Dermis microvascular lymphatic vessel endothelial cell (primary cell): ENCODE measurements around the gene FSTL4. TPM values are rescaled to one million over a fixed set of nuclear protein-coding genes. Genes with fewer than 3 reads are reported as not detected.
A peak's percentile ranks its signal among the peaks of the same experiment; 100 is the strongest.

Experiments
- DNase-seq, 2 donors: peaks; one replicate each; pipeline versions ENCODE4 v3.0.0 to v3.0.0-alpha.2; 2010; ENCODE audit warnings: low read depth in 2 of 2
- total RNA-seq: library from RNA; depleted of rRNA; stranded (reverse); fragments of >200 nt; gene quantifications from 2 replicates; pipeline ENCODE4 v1.2.1, GENCODE V29; 2014

The FSTL4 gene
- under 0.01 and 0.25 TPM in 2 replicates for total RNA-seq

DNA sequence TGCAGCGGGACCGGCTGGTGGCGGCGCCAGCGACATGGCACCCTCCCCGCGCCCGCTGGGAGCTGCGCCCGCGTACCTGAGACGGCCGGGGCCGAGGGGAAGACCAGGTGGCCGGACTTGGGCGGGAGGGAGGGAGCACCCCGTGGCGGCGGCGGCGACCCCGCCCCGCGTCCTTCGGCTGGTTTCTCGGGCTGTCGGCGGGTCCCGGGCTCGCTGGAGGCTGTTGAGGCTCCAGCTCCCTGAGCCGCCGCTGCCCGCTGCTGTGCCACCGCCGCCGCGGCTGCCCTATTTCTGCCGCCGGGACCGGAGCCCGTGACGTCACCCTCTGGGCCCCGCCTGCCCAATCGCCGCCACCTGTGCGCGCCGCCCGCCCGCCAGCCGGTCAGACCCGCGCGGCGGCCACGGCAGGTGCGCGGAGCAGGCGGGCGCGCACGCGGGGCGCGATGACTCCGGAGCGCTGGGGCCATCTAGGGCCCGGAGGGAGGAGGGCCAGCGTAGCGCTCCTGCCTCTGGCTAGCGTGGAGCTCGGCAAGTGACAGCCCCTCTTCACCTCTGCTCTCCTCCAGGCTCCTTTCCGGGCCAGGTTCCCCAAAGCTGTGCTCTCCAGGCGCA lies at the start of gene FSTL4:
Gene FSTL4, minus strand, starts transcription at position 293 of the 612 bp plus-strand sequence.
- DNase-seq: peak in 1 of 2 donors; percentile 7

DNA sequence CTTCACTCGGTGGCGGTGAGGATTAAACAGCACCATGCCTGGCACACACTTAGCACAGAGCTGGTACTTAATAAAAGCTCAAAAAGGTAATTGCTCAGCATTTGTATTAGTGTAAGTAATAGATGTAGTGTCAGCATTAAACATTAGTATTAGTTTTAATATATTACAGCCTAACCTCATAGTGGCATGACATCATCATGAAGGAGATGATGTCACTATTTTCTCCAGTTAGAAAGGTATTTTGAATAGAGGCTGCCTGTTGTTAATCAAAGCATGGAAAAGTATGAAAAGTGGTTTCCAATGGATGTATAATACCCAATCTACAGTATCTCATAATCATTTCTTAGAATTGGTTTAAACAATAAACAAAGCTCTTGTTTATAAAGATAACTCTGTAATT lies 49.0 kb upstream of the FSTL4 start:
- no peak for DNase-seq

DNA sequence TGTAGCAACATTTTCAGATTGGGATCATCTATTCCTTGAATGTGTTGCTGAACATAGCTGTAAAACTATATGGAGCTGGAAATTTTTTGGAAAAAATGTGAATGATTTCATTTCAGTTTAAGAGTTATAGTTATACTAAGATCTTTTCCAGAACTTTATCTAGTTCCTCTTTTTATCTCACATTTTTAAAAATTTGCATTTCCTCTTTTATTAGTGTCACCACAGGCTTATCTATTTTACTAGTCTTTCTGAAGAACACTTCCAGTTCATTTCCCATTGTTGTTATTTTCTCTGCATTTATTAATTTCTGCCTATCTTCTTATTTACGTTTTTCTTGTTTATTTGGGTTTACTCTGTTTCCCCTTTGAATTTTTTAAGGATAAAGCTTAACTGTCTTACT lies 46.0 kb upstream of the FSTL4 start:
- DNase-seq: no peak

DNA sequence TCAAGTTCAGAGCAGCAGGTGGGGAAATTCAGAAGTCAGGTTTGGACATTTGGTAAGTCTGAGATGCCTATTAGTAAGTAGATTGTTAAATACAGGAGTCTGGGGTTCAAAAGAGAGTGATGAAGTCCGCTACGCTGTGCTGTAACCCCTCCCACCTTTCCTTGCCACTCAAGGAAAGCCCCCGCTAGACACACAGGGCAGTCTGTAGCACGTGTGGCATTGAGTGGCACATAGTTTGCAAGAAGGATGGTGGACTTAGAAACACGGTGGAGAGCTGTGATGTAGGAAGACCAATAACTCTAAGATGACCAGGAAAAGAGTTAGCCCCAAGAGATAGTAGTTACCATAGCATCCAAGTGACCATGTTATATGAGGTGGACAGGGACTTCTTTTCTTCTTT lies 44.7 kb upstream of the FSTL4 start:
- DNase-seq: no peak

DNA sequence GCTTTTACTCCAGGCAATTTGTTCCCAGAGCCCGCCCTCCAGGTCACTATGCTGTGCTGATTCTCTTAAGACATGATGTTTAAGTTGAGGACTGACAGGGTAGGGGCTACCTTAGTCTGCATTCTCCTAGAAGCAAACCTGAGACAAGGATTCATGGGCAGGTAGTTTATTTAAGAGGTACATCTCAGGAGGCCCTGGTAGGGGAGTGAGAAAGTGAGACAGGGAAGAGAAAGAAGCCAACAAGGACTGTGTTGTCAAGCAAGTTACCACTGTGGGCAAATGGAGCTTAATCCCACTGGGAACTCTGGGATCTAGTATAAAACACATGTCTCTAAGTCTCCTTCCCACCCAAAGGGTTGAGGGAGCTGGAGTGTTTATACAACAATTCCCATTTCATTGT lies 43.6 kb upstream of the FSTL4 start:
- DNase-seq: no peak

DNA sequence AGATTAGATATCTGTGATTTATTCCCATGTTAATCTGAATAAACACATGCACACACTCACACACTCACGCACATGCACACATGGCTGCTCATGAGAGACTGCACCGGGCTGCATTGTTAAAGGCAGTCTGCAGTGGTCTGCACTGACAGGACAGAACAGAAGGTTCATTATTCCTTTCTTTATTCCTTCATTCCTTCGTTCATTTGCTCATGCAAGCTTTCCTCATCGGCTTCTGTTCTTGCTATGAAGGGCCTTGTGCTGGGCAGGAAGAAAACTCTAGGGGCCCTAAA lies 41.4 kb upstream of the FSTL4 start:
- no peak for DNase-seq

DNA sequence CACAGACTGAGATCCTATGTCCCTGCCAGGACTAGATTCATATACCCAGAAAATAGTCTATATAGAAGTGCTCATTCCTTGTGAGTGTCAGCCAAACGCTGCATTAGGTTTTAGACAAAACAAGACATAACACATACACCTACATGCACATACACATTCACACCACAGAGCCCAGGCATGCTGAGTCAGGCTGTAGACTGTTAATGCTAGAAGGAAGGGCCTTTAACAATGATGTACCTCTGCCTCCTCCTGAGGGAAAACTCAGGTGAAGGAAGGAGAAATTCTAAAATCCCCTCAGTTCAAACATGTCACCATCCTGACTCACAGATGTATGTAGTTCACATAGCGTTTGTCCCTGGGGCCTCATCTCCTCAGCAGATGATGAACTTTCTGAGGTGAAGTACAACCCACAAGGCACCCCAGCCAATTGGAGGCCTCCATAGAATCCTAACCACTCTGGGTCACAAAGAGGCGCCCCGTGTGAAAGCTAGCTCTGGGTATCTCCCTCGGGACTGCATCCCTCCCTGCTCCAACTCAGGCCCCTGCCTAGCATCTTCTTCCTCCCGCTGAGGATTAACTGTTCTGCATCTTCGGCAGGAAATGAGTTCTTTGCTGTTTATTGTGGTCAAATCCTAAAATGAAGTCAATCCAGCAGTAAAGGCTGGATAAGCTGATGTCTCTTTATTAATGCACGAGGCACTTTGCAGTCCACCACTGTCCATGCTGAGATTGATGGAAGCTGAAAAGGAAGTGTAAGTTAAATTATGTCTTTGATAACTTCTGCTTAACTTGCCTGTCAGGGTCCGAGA lies 40.8 kb upstream of the FSTL4 start:
- no peak for DNase-seq

DNA sequence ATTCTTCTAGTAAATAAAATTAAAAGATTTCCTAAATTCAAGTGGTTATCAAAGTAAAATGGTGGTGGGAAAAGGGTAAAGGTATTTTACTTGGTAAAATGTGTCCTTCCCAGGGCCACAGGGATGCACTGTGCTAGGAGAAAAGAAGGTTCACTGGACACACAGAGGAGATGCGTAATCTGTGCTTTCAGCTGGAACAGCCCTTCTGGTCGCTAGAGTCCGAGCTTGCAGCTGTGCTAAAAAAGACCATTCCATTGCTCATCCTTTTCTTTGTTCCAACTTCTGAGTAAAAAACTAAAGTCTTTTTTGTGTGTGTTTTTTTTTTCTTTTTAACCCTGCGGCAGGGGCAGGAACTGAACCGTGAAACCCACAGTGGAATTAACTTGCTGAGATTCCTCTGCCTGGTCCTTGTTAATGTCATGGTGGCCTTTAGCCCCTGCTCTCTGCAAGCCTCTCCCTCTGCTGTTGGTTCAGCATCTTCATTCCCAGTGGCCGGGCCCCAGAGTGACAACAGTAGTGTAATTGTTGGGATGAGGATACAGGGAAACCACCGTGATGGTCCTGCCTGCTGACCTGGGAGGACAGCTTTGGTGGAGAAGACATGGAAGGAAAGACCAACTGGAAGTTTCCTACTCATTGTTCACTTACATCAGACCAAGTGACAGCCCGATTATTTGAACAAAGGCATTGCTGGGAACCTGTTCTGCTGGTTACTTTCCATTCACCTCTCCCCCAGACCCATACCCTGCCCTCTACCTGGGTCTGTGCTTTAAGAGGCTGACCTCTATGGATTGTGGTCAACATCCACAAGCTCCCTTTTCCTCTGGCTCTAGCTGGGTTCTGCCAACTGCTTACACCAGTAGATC lies 31.9 kb upstream of the FSTL4 start:
- DNase-seq: no peak

DNA sequence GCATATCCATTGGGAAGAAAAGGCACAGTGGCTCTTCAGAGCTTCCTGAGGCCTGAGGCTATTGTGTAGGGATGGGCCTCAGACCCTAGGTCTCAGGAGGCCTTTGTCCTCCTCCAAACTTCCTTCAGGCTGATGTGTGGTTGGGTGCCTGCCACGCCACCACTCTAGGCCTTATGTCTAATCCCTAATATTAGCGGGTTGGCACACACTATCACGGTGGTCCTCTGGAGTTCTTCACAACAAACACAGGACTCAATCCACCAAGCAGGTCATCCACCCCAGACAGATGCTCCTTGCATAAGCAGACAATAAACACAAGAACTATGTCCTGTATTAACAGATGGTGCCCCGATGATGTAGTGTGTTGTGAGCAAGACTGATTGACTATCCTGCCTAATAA lies 31.0 kb upstream of the FSTL4 start:
- no peak for DNase-seq

DNA sequence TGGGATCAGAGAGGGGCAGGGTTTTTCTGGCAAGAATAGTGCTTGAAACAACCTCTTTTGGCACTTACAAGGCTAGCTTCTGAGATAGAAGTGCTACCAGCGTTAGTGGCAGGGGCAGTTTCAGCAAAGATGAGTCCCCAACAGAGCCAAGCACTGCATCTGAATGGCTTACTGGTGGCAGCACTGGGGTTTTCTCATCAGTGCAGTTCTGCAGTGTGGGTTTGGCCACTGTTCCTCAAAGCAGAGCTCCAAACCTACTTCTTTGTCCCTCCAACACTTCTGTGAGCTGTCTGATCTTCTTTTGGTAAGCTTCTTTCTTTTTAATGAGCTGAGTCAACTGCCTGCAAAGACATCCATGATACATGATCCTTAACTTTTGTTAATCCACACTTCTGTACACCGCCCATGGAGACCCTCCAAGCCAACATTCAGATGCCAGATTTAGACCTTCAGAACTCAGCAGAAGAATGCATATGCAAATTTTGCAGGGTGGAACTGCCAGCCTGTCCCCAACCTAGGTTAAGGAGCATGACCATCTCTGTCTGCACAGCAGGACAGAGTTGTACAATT lies 29.9 kb upstream of the FSTL4 start:
- DNase-seq: no peak

DNA sequence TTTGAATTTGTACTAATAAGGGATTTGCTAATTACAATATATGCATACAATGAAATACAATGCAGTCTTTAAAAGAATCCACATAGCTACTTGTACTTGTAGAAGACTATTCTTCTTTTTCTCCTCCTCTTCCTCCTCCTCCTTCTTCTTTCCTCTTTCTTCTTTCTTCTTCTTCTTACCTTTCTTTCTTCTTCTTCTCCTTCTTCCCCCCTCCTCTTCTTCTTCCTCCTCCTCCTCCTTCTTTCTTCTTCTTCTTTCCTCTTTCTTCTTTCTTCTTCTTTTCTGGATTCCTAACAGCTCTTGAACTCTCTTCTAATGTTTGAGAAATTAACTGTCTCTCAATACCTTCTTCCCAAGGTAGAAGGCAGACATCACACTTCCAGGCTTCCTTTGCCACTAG lies 29.3 kb upstream of the FSTL4 start:
- DNase-seq: no peak

DNA sequence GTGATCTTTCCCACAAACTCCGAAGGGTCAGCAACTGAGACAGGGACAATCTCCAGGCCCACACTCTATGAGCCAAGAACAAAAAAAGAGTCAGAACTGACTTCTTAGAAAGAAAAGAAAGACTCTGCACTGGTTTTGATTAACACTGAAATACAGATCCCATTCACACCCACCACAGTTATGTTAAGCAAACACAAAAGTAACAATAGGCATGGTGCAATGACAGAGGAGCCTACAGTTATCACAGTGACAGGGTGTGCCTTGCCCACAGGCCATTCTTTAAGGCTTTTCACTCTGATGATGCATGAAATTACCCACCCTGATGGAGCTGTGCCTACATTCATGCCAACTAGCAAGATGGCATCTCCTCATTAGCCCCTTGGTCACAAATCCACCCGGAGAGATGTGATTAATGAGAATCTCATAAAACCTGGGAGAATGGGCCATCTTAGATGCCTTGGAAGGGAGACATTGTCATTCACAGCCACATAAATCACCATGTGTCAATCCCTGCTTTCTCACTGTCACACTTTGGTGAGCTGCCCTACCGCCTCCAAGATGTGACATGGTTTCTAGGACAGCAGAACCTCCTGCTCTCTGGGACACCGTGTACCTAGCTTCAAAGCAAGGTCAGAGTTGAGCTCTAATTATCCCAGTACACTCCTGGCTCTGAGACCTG lies 27.6 kb upstream of the FSTL4 start:
- no peak for DNase-seq

DNA sequence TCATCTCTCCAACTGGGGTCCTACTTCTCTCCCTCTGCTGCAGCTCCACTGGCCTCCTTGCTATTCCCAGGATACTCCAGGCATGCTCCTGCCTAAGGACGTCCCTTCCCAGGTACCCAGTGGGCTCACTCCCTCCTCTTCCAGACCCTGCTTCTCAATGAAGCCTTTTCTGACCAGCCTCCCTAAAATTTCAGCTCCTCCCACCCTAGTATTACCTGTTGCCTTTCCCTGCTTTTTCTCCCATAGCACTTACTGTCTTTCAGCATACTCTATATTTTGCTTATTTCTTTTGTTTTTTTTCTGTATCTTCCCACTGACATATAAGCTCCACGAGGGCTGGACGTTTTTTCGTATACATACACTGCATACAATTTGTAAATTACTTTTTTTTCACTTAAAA lies 26.1 kb upstream of the FSTL4 start:
- DNase-seq: no peak

DNA sequence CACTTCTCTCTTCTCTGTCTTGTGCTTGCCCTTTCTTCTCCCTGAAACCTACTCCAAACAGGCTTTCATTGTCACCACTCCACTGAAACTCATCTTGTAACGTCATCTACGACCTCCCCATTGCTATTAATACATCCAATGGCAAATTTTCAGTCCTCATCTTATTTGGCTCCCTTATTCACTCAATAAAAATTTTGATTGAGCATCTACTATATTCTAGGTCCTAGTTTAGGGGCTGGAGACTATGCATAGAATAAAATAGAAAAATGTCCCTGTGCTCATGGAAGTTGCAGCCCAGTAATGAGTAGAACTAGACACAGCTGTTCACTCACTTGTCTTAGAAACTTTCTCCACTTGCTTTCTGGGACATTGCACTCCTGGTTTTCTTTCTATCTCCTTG lies 24.9 kb upstream of the FSTL4 start:
- DNase-seq: no peak

DNA sequence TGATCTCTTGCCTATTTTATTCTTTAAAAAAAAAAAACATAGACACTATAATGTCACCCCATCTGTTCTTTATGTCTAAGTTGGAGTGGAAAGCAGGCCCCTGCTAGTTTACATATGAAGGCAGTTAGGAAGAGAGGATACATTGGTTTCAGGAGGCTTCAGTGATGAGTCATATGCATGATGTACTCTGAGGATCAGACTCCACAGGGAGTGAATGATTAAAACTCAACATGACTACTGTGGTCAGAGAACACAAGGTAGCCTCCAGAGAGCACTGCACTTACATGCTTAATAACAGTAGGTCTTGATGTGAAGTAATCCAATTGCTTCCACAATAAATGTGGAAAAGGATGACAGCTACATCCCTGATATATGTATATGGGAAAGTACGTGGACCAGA lies 22.7 kb upstream of the FSTL4 start:
- DNase-seq: no peak

DNA sequence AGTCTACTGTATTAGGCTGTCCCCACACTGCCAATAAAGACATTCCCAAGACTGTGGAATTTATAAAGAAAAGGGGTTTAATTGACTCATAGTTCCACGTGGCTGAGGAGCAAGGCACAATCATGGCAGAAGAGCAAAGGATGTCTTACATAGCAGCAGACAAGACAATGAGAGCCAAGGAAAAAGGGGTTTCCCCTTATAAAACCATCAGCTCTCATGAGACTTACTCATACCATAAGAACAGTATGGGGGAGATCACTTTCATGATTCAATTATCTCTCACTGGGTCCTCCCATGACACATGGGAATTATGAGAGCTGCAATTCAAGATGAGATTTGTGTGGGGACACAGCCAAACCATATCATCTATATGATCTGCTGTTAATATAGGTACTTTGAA lies 14.8 kb upstream of the FSTL4 start:
- DNase-seq: no peak

DNA sequence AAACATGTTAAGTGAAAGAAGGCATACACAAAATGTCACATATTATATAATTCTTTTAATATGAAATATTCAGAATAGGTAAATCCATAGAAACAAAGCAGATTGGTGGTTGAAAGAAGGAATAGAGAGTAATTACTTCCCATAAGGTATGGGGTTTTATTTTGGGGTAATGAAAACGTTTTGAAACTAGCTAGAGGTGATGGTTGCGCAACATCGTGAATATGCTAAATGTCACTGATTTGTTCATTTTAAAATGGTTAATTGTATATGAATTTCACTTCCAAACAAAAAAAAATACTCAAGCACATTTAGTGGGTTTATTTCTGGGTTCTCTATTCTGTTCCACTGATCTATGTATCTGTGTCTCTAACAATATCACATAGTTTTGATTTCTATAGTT lies 12.0 kb upstream of the FSTL4 start:
- no peak for DNase-seq

DNA sequence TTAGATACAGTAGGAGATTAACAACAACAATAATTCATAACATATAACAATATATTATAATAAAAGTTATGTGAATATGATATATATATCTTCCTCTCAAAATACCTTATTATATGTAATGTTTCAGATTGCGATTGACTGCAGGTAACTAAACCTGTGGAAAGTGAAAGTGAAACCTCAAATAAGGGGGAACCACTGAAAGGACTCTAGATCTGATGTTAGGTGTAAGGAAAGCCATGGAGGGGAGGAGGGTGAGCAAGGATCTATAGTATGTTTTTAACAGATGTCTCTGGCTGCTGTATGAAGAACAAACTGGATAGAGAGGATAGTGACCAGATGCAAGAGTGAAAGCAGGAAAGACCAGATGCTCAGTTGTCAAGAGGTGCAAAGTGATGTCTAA lies 5.8 kb upstream of the FSTL4 start:
- DNase-seq: no peak

DNA sequence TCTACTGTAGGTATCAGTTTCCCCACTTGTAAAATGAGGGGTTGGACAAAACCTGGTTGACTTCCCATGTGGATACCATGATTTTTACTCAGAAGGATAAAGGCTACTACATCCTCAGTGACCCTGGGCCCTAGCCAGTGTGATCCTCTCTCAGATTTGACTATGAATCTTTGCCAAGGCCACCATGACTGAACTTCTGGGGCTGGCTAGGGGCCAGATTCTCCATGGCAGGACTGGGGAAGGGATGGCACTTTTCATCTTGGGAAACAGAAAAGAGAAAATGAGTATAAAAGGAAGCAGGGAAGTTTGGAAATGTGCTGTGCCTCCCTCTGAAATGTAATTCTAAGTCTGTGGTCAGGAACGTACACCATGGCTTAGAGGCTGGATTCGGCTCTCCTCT lies 1.4 kb upstream of the FSTL4 start:
- no peak for DNase-seq

DNA sequence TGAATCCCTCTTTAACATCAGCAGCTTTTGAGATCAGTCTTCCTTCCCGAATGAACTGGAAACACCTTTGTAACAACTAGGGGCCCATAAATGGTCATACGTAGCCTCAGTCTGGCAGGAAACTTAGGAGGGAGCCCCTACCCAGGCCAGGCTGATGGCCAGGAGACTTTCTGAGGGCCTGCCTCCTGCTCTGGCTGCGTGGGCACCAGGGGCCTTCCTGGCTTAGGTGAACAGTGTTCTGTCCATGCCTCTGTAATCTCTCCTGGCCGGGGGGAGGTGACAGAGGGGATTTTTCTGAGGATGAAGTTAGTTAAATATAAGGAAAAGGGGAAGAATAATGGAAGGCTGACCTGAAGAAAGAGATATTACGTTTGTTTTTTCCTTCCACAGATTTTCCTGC lies 843 bp upstream of the FSTL4 start:
- DNase-seq: no peak

DNA sequence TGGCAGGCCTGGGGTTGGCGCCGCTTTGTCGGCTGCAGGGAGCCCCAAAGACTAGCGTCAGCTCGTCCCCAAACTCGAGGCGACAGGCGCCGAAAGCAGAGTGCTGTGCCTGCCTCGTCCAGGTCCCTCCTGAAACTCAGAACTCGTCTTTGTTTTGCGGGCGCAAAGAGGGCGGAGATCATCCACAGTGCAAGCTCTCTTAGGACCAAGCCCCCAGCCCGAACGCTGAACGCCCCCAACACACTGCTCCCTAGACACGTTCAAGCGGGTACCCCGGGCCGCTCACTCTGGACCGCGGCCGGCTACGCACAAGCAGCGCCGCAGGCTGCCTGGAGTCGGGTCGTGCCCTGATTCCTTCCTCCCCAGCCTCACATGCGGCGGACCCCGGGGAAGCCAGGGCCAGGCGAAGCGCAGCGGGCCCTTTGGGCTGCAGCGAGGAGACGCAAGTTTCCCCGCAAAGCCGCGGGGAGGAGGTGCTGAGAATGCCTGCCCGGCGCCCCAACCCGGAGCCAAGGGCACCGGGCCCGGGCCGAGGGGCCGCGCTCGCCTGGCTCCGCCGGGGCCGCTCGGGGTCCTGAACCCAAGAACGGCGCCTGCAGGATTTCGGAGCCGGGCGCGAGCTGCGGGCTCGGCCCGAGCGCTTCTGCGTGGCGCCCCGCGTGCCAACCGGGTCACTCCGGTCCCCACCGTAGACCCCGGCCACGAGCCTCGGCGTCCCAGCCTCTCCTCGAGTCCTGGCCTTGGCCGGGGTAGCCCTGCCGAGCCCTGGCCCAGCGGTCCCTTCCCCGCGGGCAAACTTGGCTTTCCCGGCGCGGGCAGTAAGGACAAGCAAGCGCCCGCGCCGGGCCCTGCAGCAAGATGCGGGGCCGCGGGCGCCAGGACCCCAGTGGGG lies 738 bp downstream of the FSTL4 start:
- DNase-seq: no peak
